GM12891 (cell line): ENCODE results near the gene TH.

ENCODE experiments used
- POLR2A ChIP-seq: IDR thresholded peaks from 2 replicates; pipeline ENCODE4 v1.6.1; 2011; ENCODE audit warnings: low read depth, low read length, control low read depth
- POLR2AphosphoS5 ChIP-seq: IDR thresholded peaks from 2 replicates; pipeline ENCODE4 v1.6.1; 2011; ENCODE audit warnings: low read depth, low read length, control low read depth

DNA sequence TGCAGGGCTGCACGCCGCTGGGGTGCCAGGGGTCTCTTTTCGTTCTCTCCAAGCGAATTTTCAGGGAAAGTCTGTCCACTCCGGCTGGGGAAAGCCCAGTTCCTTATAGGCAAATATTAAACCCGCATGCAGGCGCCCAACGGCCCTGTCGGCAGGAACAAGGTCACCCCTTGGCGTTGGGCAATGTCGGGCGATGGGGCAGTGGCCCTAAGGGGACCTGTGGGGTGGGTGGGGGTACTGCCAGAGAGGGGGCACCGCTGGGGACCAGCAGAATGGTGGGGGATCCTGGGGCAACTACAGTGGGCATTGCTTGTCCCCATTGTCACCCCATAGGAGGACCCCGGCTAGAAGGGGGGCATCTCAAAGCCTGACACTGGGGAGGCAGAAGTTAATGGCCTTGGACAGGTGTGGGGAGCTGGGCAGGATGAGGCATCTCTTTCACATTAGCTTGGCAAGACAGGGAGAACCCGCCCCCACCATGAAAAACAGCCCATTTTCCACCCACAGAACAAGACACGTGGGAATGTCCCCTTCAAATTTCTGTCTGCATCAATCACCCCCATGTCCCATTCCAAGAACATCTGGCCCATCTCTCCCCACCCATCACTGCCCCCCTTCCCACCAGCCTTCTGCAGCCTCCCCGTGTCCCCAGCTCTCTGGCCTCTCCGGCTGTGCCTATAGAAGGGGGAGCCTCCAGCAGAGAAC lies 26.9 kb downstream of the TH start:
- TF ChIP-seq POLR2A (no peak), POLR2AphosphoS5 (no peak)
